Stomach (tissue), 9 donors: ENCODE measurements around the gene SLC43A1. TPM values are rescaled to one million over a fixed set of nuclear protein-coding genes. Genes with fewer than 3 reads are reported as not detected.

Source experiments
- DNase-seq, 2 donors: peaks; one replicate each; pipeline versions ENCODE4 v3.0.0 to v3.0.0-alpha.2; 2013 to 2019
- H3K27ac ChIP-seq, 5 donors: fragments of 200-600 bp in 4 of 5; sonication (generic) in 4 of 5; one replicate each; pipeline ENCODE4 v1.5.1; 2013 to 2019; ENCODE audit warnings: mild to moderate bottlenecking in 1 of 5, moderate library complexity in 1 of 5
- H3K27me3 ChIP-seq, 3 donors: fragments of 200-600 bp; sonication (generic); one replicate each; pipeline ENCODE4 v1.5.1; 2017 to 2019; ENCODE audit warnings: mixed run types in 1 of 3
- H3K36me3 ChIP-seq, 4 donors: fragments of 200-600 bp; sonication (generic); 1 replicate in 3 of 4; 2 replicates in 1 of 4; pipeline ENCODE4 v1.5.1; 2016 to 2019
- H3K4me1 ChIP-seq, 4 donors: fragments of 200-600 bp; sonication (generic); one replicate each; pipeline ENCODE4 v1.5.1; 2016 to 2019
- H3K4me3 ChIP-seq, 4 donors: fragments of 200-600 bp; sonication (generic) in 3 of 4; one replicate each; pipeline ENCODE4 v1.5.1; 2016 to 2019; ENCODE audit warnings: mild to moderate bottlenecking in 1 of 4
- H3K9me3 ChIP-seq, 4 donors: fragments of 200-600 bp; sonication (generic); one replicate each; pipeline ENCODE4 v1.5.1; 2016 to 2019
- CTCF ChIP-seq, 7 experiments: fragments of 450-650 bp in 4 of 7; fragments of 200-600 bp in 3 of 7; sonication (generic) in 3 of 7; IDR thresholded peaks; one replicate each; pipeline ENCODE4 v1.5.1; 2016 to 2019; ENCODE audit warnings: antibody characterized with exemption in 7 of 7, control low read depth in 2 of 7, mild to moderate bottlenecking in 1 of 7
- EP300 ChIP-seq: sonication (generic); formaldehyde crosslinking; IDR thresholded peaks from one replicate; pipeline ENCODE4 v1.6.1; 2017; ENCODE audit warnings: antibody characterized with exemption
- POLR2A ChIP-seq, 4 donors: fragments of 450-650 bp; IDR thresholded peaks; one replicate each; pipeline ENCODE4 v1.6.1; 2016; ENCODE audit warnings: antibody characterized with exemption in 4 of 4, control low read depth in 2 of 4, mild to moderate bottlenecking in 1 of 4, moderate library complexity in 1 of 4
- POLR2AphosphoS5 ChIP-seq, 3 donors: sonication (generic); formaldehyde crosslinking; IDR thresholded peaks; one replicate each; pipeline ENCODE4 v1.6.1; 2016; ENCODE audit warnings: antibody characterized with exemption in 3 of 3
- WGBS, 5 donors: extraction: QIAGEN DNeasy Blood & Tissue Kit in 3 of 5; methylation state at CpG; one replicate each; pipeline versions ENCODE4 v1.1.5 to v1.1.7; 2013 to 2018; 5-methylcytosine and 5-hydroxymethylcytosine counted together
- intact Hi-C: fragments of 100-400 bp; cut with DNase I; formaldehyde crosslinking; loops from one replicate; pipeline ENCODE4 v1.15.1; 2023; ENCODE audit warnings: low total_unique reads
- polyA plus RNA-seq, 3 donors: library from polyadenylated mRNA; stranded (reverse); fragments of 200-250 nt; gene quantifications; one replicate each; pipeline ENCODE4 v1.2.3, GENCODE V29; 2013
- total RNA-seq, 5 donors: library from RNA; depleted of rRNA; stranded (reverse); fragments of >200 nt; gene quantifications; one replicate each; pipeline versions ENCODE4 v1.1.0 to v1.2.3, GENCODE V29; 2014 to 2016
- donor health status: healthy with polysubstance abuse.
- donor health status: Bipolar disorder and iron deficiency.
- donor health status: healthy.

The SLC43A1 gene
- total and polyA plus RNA-seq, 8 donors: 10.5 to 38.4 (median 19.1) TPM

- no peaks in the 10 kb centered on the region for H3K9me3 ChIP-seq
- H3K36me3 ChIP-seq: peaks cover 0 to 49% (median 24%) of the 10 kb centered on the region in 4 donors
- intact Hi-C loops: no loop called here
- peaks cover 26 to 37% (median 28%) of the 10 kb centered on the region in 4 donors for H3K4me1 ChIP-seq
- no peak overlapping the region for H3K27ac ChIP-seq
- no peaks in the 10 kb centered on the region for H3K27me3 ChIP-seq
- DNase-seq: no peak
- TF ChIP-seq EP300: no peak
- no peak for TF ChIP-seq POLR2A (IDR thresholded peaks at IDR 0.05)
- no peak for TF ChIP-seq POLR2AphosphoS5 (IDR thresholded peaks at IDR 0.05)
- no peak for TF ChIP-seq CTCF (IDR thresholded peaks at IDR 0.05)
- WGBS, 5 donors: 71 to 86% (median 83%) methylated on average over 4 of the region's 4 CpGs
- no peak overlapping the region for H3K4me3 ChIP-seq
Observed at GRCh38 chr11:57504511-57504910, 11.0 kb downstream of the SLC43A1 start.

- peaks cover 0 to 40% (median 24%) of the 10 kb centered on the region in 4 donors for H3K36me3 ChIP-seq
- H3K4me3 ChIP-seq: no peak overlapping the region
- H3K27me3 ChIP-seq: no peaks in the 10 kb centered on the region
- intact Hi-C loops: no loop called here
- H3K27ac ChIP-seq: peak overlapping the region in 1 of 5 donors; percentile 86
- DNase-seq: no peak
- no peak for TF ChIP-seq EP300
- no peak for TF ChIP-seq POLR2AphosphoS5 (IDR thresholded peaks at IDR 0.05)
- TF ChIP-seq CTCF (IDR thresholded peaks at IDR 0.05): no peak
- TF ChIP-seq POLR2A (IDR thresholded peaks at IDR 0.05): no peak
- H3K9me3 ChIP-seq: no peaks in the 10 kb centered on the region
- peaks cover 37 to 53% (median 43%) of the 10 kb centered on the region in 4 donors for H3K4me1 ChIP-seq
Observed at GRCh38 chr11:57502870-57503269, 12.6 kb downstream of the SLC43A1 start.

GRCh38 chr11:57502376-57502775 is 13.1 kb downstream of the SLC43A1 start:
- Histone ChIP-seq H3K27ac (peak overlapping the region; percentile 37 to 87 (median 84)), H3K9me3 (no peaks in the 10 kb centered on the region), H3K36me3 (peaks cover 0 to 38% (median 23%) of the 10 kb centered on the region in 4 donors), H3K4me1 (peaks cover 37 to 58% (median 45%) of the 10 kb centered on the region in 4 donors), H3K27me3 (no peaks in the 10 kb centered on the region), H3K4me3 (no peak overlapping the region)
- 76 to 85% (median 83%) methylated on average over 3 of the region's 3 CpGs for WGBS, 5 donors
- TF ChIP-seq CTCF (IDR thresholded peaks at IDR 0.05) (no peak), POLR2AphosphoS5 (IDR thresholded peaks at IDR 0.05) (no peak), POLR2A (IDR thresholded peaks at IDR 0.05) (no peak), EP300 (no peak)
- no peak for DNase-seq
- intact Hi-C loops: no loop called here

GRCh38 chr11:57501953-57502352 is 13.5 kb downstream of the SLC43A1 start:
- Histone ChIP-seq H3K27me3 (no peaks in the 10 kb centered on the region), H3K9me3 (no peaks in the 10 kb centered on the region), H3K4me3 (no peak overlapping the region), H3K27ac (peak overlapping the region; percentile 37 to 87 (median 84)), H3K36me3 (peaks cover 0 to 38% (median 20%) of the 10 kb centered on the region in 4 donors), H3K4me1 (peaks cover 37 to 59% (median 47%) of the 10 kb centered on the region in 4 donors)
- WGBS, 5 donors: 36 to 59% (median 47%) methylated on average over 4 of the region's 4 CpGs
- DNase-seq: peak; percentile 59 to 69
- intact Hi-C loops: no loop called here
- no peak for TF ChIP-seq POLR2A (IDR thresholded peaks at IDR 0.05)
- peak in 1 of 3 donors; percentile 25 for TF ChIP-seq POLR2AphosphoS5 (IDR thresholded peaks at IDR 0.05)

- intact Hi-C loops: no loop called here
Observed at GRCh38 chr11:57500926-57501325, 14.6 kb downstream of the SLC43A1 start.

More at GRCh38 chr11:57500926-57501325, 14.6 kb downstream of the SLC43A1 start:
- H3K4me1 ChIP-seq: peaks cover 37 to 63% (median 53%) of the 10 kb centered on the region in 4 donors
- H3K27ac ChIP-seq: peak overlapping the region; percentile 84 to 92 (median 86)
- no peaks in the 10 kb centered on the region for H3K9me3 ChIP-seq
- H3K36me3 ChIP-seq: peaks cover under 1 to 36% (median 21%) of the 10 kb centered on the region in 4 donors
- H3K27me3 ChIP-seq: no peaks in the 10 kb centered on the region
- 89 to 97% (median 92%) methylated on average over 9 to 15 of the region's 15 CpGs for WGBS, 5 donors
- TF ChIP-seq POLR2A (IDR thresholded peaks at IDR 0.05): no peak
- TF ChIP-seq EP300: no peak
- no peak for TF ChIP-seq CTCF (IDR thresholded peaks at IDR 0.05)
- TF ChIP-seq POLR2AphosphoS5 (IDR thresholded peaks at IDR 0.05): no peak
- no peak for DNase-seq
- no peak overlapping the region for H3K4me3 ChIP-seq
